HepG2 (cell line): ENCODE measurements around the gene COL27A1. TPM values are rescaled to one million over a fixed set of nuclear protein-coding genes. Genes with fewer than 3 reads are reported as not detected.

Experiments used
- ATF4 ChIP-seq, 2 experiments: fragments of 450-650 bp in 1 of 2; sonication (generic) in 1 of 2; formaldehyde crosslinking; IDR thresholded peaks; 2 replicates each; pipeline versions ENCODE4 v1.5.0 to v1.8.0; 2020 to 2022; ENCODE audit warnings: mild to moderate bottlenecking in 1 of 2, missing genetic modification reagents in 1 of 2
- GMEB1 ChIP-seq: sonication (generic); formaldehyde crosslinking; IDR thresholded peaks from 2 replicates; pipeline ENCODE4 v1.5.1; 2020; ENCODE audit warnings: missing genetic modification reagents, mild to moderate bottlenecking, borderline replicate concordance
- MXD1 ChIP-seq: sonication (generic); formaldehyde crosslinking; IDR thresholded peaks from 2 replicates; pipeline ENCODE4 v1.4.0; 2020; ENCODE audit warnings: mild to moderate bottlenecking, missing genetic modification reagents
- ZBTB44 ChIP-seq: sonication (generic); formaldehyde crosslinking; IDR thresholded peaks from 2 replicates; pipeline ENCODE4 v1.4.0; 2020; ENCODE audit warnings: missing genetic modification reagents
- ZNF530 ChIP-seq: sonication (generic); formaldehyde crosslinking; IDR thresholded peaks from 2 replicates; pipeline ENCODE4 v1.5.0; 2020; ENCODE audit warnings: low read depth, mild to moderate bottlenecking, missing genetic modification reagents
- ZNF710 ChIP-seq: sonication (generic); formaldehyde crosslinking; IDR thresholded peaks from 2 replicates; pipeline ENCODE4 v1.5.0; 2020; ENCODE audit warnings: mild to moderate bottlenecking, missing genetic modification reagents, borderline replicate concordance
- polyA plus RNA-seq, 8 experiments: library from polyadenylated mRNA; depleted of rRNA in 3 of 8; stranded (reverse) in 7 of 8; unstranded in 1 of 8; fragments of >200 nt; fragmentation: Illumina TruSeq in 4 of 8; extraction: Trizol in 4 of 8; gene quantifications; 2 replicates each; pipeline versions ENCODE4 v1.2.1 to v1.2.3, GENCODE V29; 2011 to 2016; ENCODE audit warnings: low read depth in 4 of 8, missing spikeins in 1 of 8, mixed read lengths in 1 of 8; ENCODE audit not compliant: insufficient read depth in 1 of 8
- total RNA-seq, 5 experiments: library from RNA; depleted of rRNA; stranded (reverse); fragments of >200 nt; fragmentation: Illumina TruSeq; extraction: Trizol; gene quantifications; 2 replicates each; pipeline ENCODE4 v1.2.3, GENCODE V29; 2016; ENCODE audit warnings: low read depth in 1 of 5

COL27A1 gene
- total and polyA plus RNA-seq, 2 of the 13 experiments (the other 11 are each of a cell fraction or from before 2014, with no cell fraction given): 71.3 to 89.1 TPM

- TF ChIP-seq GMEB1 (CRISPR knock-in tag): no peak
- no peak for TF ChIP-seq ZBTB44
- TF ChIP-seq MXD1: no peak
- TF ChIP-seq ATF4 (CRISPR knock-in tag; IDR thresholded peaks at IDR 0.05): no peak
- no peak for TF ChIP-seq ZNF530 (CRISPR knock-in tag)
- no peak for TF ChIP-seq ZNF710
- TF ChIP-seq, all 625 proteins: peak for 0
These were observed 12.1 kb upstream of the COL27A1 start (continued) for GRCh38 chr9:114143234-114143633.
